HG02678 (cell line): Measurements from ENCODE around the gene CSNK1A1.
"Not testable (repeated sequence)": the region's sequence is repeated elsewhere in the genome, so short reads cannot be mapped to it uniquely, and the experiment has no call there.

Experiments
- ATAC-seq: cut with Tn5 transposase; IDR thresholded peaks from one replicate; pipeline ENCODE4 v1.9.1; 2021; ENCODE audit warnings: mild to moderate bottlenecking, moderate library complexity; ENCODE audit not compliant: unreplicated experiment

Gene CSNK1A1

DNA sequence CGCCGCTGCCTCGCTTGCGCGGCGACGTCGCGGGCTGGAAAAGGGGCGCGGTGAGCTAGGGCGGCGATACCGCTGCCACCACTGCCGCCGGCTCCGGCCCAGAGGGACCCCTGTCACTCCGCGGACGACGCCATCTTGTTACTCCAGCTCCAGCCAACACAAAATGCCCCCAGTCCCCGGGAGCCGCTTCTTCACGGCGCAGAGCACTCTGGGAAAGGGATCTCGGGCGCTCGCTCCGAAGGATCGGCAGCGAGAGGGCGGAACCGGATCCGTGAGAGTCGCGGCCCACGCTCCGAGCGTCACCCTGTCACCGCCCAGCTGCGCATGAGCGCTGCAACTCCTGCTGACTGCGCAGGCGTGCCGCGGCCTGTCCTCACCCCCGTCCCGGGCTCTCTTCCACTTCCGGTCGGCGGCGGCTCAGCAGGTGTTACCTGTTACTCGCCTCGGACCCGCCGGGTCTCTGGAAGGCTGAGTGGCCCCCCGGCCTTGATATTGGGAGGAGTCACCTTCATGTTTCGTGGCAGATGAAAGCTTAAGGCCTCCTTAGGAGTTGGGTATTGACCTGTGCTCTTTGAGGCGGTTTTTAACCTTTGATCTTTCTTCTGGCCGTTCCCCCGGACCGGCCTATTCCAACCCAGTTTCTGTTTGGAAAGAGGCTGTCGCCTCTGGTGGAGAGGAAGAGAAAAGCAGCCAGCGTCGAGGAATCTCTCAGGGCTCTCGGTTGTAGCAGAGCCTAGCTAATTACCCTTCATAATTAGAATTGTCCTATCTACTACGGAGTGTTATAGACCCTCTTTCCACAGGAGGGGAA lies at the start of gene CSNK1A1:
TSS of gene CSNK1A1 (minus strand) at position 213 of the 811 bp plus-strand sequence. CDS start 475 bp downstream, outside the sequence.
- ATAC-seq: peak; percentile 90

DNA sequence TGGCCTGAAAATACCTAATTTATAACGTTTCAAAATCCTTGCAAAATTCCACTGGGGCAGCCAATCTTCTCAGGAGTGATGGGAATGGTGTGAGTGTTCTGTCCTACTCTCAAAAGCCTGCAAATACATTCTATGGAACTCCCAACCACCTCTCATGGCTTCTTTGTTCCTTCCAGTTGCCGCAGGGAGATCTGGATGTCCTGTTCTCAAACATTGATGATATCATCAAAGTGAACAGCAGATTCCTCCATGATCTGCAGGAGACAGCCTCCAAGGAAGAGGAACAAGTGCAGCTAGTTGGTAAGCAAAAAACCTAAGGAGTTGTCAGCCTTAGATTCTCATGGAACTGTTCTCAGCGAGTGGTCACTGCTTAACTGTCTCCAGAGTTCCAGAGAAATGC lies 49.7 kb upstream of the CSNK1A1 start:
- no peak for ATAC-seq

DNA sequence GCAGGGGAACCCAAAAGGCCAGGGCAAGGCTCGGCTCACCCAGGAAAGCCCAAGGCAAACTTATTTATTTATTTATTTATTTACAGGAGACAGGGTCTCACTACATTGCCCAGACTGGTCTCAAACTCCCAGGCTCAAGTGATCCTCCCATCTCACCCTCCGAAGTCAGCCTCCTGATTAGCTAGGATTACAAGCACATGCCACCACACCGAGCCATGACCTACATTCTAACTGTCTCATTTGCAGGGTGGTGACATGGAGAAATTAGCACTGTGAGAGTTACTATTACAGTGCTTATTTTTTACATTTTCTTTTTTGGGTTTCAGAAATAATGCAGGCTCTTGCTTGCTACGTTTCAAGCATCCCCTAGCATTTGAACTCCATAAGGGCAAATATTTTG lies 48.1 kb upstream of the CSNK1A1 start:
- no peak for ATAC-seq

DNA sequence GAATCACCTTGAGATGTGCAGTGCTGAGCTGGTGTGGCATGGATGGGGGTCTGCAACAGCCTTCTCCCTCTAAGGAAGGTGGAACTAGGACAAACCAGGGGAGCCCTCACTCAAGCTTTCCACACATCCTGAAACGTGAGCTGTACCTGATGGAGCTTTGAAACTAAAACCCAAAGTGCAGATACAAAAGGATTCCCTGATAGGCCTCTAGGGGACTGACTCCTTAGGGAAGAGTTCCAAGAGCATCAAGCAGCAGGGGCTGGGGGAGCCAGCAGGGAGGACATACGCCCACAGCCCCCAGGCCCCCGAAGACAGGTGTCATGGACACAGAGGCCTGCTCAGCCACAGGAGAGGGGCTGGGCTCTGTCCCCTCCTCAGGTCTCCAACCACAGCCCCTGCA lies 47.7 kb upstream of the CSNK1A1 start:
- ATAC-seq: no peak

DNA sequence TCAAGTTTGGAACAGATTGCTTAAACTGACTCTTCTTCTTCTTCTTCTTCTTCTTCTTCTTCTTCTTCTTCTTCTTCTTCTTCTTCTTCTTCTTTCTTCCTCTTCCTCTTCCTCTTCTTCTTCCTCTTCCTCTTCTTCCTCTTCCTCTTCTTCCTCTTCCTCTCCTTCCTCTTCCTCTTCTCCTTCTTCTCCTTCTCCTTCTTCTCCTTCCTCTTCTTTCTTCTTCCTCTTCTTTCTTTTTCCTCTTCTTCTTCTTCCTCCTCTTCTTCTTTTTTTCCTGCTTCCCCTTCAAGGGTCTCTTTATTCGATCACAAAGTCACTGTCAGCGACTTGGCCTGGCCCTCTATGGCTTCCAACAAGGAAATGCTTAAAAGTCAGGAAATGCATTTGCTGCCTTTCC lies 47.0 kb upstream of the CSNK1A1 start:
- ATAC-seq: not testable (repeated sequence)

DNA sequence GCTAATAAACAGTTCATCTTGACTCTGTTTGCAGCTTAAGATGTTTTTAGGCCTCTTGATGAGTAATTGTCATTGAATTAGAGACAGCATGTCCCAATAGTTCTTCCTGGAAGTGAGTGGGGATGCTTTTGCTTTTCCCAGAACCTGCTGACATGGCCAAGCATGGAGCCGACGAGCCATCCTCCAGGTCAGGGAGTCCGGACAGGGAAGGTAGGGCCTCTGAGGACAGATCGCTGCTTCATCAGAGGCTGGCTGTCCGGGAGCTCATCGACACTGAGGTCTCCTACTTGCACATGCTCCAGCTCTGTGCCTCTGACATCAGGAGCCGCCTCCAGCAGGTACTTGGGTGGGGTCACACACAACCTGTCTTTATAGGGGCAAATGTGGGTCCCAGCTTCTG lies 46.4 kb upstream of the CSNK1A1 start:
- no peak for ATAC-seq

DNA sequence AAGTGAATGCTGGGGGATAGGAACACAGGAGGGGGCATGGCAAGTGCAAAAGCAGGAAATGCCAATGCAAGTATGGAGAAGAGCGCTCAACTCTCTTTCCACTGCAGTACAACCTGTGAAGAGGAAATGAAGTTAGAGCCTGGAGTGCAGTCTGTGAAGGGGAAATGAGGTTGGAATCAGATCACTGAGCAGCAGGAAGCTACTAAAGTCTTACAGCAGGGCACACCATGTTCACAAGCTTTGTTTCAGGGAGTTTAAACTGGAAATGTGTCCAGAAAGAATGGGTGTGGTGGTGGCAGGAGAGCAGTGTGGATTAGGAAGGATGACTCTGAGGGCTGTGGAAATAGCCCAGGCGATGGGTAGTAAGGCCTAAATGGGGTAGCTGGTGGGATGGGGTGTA lies 45.5 kb upstream of the CSNK1A1 start:
- ATAC-seq: no peak

DNA sequence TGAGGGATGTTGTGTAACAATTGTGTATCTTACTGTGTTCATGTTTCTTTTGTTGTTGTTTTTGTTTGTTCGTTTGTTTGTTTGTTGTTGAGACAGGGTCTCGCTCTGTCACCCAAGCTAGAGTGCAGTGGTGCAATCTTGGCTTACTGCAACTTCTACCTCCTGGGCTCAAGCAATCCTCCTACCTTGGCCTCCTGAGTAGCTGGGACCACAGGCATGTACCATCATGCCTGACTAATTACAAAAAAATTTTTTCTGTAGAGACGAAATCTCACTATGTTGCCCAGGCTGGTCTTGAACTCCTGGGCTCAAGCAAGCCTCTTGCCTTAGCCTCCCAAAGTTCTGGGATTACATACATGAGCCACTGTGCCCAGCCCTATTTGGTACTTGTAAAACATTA lies 43.9 kb upstream of the CSNK1A1 start:
- not testable (repeated sequence) for ATAC-seq

DNA sequence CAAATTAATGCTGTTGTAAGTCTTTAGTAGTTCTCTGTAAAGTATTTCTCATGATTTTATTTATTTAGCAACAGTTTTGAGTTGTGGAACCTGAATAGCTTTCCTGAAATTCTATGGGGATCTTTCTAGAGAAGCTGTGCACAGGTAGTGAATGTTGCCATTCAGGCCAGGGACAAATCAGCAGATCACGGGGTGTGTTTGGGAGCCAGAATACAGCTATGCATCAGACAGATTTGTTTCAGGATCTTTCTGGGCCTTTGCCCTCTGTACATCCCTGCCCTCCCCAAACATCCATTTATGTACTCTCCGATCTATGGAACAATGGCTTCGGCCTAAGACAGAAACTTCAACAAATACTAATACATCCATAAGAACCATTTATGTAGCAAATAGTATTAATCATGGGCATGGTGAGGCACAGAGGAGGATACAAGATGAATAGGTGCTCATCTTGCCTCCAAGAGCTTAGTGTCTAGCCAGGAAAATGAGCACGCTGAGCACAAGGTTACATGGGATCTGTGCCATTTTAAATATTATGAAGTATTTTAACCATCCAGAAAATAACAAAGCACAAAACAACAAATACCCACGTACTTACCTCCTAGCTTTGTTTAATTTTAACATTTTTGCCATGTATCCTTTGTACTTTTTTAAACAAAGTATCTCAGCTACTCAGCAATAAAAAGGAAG lies 43.1 kb upstream of the CSNK1A1 start:
- ATAC-seq: no peak

DNA sequence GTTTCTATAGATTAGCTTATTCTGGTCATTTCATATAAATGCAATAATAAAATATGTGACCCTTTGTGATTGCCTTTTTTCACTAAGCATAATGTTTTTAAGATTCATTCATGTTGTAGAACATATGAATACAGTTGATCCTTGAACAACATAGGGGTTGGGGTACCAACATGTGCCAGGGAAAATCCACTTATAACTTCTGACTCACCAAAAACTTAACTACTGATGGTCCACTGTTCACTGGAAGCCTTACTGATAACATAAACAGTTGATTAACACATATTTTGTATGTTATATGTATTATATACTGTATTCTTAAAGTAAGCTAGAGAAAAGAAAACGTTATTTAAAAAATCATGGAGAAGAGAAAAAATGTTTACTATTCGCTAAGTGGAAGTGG lies 42.1 kb upstream of the CSNK1A1 start:
- ATAC-seq: no peak

DNA sequence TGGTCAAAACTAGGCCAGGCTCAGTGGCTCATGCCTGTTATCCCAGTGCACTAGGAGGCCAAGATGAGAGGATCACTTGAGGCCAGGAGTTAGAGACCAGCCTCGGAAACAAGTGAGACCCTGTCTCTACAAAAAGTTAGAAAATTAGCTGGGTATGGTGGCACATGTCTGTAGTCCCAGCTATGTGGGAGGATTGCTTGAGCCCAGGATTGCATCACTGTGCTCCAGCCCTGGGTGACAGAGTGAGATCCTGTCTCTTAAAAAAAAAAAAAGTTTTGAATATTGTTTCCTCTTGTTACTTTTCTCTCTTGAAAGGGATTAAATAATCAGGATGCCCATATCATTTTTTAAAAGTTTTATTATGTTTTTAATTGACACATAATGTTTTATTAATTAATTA lies 37.7 kb upstream of the CSNK1A1 start:
- no peak for ATAC-seq

DNA sequence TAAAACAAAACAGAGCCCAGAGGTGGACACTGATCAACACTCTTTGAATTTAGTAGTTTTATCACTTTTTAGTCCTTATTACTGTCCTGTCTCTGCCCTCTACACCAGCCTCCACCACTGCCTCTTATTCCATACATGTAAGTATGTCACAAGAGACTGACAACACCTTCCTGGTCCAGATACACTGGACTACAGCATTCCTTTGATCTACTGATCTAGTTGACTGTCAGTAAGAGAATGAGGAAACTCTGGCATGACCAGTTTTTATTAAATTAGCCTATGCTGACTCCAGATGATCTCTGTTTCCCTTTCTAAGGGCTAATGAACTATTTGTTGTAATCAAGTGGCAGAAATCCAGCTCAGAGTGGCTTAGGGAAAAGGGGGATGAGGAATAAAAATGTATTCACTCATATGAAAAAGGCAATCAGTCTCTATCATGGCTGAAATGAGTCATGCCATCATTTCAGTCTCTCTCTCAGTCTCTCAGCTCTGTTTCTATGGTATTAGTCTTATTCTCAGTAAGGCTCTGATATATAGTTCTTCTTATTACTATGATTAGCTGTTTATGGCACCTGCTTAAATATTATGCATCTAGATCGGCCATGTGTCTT lies 35.6 kb upstream of the CSNK1A1 start:
- no peak for ATAC-seq

DNA sequence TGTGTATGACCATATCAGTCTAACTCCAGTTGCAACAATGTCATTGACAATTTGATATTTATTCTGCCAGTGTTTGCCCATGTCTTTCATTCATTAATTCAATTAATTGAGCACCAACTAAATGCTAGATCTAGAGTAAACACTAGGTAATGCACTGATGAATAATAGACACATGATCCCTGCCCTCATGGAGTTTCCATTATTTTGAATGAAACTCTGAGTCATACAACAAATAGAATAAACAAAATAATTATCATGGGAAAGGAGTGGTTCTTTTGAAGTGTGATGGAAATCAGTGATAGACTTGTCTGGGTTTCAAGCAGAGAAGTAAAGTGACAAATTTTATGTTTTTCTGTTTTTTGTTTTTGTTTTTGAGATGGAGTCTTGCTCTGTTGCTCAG lies 34.7 kb upstream of the CSNK1A1 start:
- ATAC-seq: no peak

DNA sequence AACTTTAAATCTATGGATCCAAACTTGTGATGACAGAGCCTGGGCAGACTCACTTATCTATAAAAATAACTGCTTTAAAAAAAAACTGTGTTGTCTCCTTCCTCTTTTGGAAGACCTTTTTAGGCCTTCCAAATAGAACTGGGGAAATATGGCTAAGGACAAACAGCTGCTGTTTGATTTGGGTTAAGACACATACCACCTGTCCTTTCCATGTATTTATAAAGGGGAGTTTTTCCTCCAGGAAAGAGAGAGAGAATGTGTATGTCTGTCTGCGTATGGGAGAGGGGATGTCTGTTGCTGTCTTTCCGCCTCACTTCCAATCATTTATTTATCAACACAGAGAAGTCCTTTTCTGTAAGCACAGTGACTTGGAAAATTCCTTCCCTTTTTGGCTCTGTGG lies 32.9 kb upstream of the CSNK1A1 start:
- ATAC-seq: no peak

DNA sequence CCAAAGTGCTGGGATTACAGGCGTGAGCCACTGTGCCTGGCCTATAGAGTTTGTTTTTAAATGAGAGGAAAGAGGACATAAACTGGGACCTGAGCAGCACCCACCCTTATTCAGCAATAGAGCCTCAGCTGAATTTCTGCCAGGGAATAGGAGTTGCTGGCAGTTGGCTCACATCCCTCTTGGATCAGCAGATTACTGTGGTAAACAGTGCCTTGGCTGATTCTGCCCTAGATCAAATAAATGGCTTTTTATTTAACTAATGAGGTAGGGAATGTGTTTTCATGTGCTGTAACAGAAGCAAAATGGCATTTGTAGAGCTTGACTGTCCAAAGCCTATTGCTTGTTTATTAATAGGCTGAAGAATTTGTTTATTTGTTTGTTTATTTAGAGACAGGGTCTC lies 32.2 kb upstream of the CSNK1A1 start:
- ATAC-seq: no peak

DNA sequence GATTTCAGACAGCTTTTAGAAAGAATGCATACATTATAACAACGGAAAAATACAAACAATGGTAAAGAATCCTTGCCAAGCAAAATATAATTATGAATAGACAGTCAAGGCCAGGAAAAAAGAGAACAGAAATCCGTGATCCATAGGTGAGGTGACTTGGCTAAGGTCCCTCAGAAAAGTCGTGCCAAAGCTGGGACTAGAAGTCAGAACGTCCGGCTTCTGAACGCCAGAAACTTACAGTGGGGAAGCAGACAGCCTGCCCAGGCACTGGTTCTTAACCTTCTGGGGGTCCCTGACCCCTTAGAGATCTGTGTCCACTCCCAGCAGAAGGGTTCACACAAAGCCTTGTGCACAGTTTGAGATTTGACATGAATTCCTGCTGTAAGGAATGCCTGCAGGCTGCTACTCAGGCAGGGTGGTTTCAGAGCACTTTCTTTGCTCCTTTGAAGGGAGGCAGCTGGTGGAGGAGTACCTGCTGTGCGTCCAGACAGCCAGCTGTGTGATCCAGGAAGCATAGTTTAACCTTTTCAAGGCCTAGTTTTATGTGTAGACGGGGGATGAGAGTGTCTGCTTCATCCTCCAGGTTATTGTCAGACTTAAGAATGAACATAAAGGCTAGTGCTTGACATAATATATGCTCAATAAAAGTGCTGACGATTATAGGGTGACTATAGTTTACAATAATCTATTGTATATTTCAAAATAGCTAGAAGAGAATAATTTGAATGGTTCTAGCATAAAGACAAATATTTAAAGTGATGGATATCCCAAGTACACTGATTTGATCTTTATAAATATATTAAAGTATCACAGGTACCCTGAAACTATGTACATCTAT lies 30.9 kb upstream of the CSNK1A1 start:
- no peak for ATAC-seq

DNA sequence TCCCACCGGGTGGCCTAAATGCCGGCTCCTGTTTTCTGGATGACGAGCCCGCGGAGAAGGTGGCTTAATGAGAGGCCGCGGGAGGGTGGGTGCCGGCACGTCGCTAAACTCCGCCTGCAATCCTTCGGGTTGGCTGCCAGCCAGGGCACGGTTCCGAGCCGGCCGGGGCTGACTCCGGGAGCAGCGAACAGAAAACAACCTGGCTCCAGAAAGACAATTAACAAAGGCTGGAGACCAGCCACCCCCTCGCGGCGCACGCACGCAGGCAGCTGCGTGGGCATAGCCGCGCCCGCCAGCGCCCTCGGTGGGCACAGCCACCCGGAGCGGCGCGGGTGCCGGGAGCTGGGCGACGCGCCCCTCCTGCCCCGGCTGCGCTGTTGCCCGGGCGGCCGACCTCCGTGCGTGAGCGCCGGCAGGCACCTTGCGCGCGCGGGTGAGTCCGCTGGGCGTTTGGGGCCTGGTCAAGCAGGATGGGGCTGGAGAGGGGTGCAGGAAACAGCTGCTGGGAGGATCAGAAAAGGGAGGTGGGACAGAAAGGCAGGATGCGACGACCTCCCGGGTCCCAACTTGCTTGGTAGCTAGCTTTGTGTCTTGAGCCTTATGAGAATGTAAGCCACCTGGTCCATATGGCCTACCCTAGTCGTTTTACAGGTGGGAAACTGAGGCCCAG lies 30.1 kb upstream of the CSNK1A1 start, which contains the start of gene ARHGEF37:
TSS of gene ARHGEF37 (plus strand) at position 307 of the 670 bp plus-strand sequence. CDS start 16,272 bp downstream, outside the sequence.
- ATAC-seq: no peak

DNA sequence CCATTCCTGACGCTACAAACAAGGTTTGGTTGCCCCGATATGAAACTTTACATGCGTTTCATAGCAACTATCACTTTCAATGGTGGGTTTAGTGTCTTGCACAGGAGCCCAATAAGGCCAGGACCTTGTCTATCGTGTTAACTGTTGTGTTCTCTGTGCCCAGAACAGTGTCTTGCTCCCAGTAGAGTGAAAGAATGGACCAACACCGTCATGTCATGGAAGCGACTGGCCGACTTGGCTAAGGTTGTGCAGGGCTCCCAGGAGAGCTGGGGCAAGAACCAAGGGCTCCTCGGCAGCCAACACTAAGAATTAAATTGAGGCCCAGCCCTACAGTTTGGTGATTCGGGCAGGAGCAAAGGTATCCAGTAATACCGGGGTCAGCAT lies 29.6 kb upstream of the CSNK1A1 start:
- no peak for ATAC-seq

DNA sequence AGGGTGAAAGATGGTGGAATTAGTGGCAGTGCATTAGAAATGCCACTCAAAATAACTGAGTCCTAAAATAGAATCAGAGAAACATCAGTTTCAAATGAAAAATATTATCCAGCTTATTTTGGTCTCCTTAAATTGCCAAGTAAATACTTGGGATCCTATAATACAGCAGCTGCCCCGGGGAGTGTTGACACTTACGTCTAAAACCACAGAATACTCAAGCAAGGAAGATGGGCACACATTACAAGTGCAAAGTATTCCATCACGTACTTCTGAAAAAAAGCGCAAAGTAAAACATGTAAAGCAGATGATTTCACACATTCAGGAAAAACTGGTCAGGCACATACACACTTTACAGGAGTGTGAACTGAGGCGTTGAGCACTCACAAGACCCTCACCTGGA lies 27.7 kb upstream of the CSNK1A1 start:
- ATAC-seq: no peak

DNA sequence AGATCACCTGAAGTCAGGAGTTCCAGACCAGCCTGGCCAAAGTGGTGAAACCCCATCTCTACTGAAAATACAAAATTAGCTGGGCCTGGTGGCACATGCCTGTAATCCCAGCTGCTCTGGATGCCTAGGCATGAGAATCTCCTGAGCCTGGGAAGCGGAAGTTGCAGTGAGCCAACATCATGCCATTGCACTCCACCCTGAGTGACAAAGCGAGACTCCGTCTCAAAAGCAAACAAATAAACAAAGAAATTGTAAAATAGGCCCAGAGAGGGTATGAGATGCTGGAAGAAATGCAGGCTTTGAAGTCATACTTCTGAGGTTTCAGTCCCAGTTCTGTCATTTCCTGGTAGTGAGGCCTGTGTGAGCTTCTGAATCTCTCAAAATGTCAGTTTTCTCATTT lies 24.8 kb upstream of the CSNK1A1 start:
- ATAC-seq: no peak
